ENCODE results near the gene ERN1. TPM values are rescaled to one million over a fixed set of nuclear protein-coding genes. Genes with fewer than 3 reads are reported as not detected.
"Not testable (repeated sequence)": the region's sequence is repeated elsewhere in the genome, so short reads cannot be mapped to it uniquely, and the experiment has no call there.

Gene ERN1
- total RNA-seq (1 to 10 TPM; 7.1 to 9.4 (median 8.2) TPM), polyA plus RNA-seq (1 to 10 TPM; 1.2 to 8.3 (median 1.6) TPM)

DNA sequence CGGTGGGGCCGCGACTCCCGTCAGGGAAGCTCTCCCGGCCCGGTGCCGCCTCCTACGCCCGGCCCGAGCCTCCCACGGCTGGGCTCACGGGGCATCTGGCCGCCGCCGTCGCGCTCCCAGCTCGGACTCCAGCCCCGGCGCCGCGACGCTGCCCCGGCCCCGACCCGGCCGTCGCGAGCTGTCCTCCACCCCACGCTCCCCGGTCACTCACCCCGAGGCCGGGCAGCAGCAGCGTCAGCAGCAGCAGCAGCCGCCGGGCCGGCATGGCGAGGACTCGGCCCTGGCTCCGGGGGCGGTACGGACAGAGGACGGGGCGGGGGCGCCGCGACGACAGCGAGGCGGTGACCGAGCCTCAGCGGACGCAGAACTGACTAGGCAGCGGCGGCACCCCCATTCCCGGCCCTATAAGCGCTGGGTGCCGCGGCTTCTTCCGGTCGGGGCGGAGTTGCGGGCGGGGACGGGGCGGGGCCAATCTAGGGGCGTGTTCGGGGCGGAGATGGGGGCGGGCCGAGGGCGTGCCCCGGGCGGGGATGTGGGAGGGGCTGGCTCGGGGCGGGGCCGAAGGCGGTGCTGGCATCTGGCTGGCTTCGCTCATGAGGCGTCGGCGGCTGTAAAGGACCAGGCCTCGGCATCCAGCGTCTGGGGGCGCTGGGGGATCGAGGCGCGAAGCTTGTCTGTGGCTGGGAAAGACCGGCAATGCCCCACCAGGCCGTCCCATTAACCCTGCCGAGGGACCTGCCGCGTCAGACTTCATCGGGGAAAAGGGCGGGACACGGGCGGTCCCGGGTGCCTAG, at the start of gene ERN1:
Gene ERN1 (minus strand): TSS at position 380 of the 794 bp plus-strand sequence. CDS start 115 bp downstream, at position 265.
- peak within 1 kb of the TSS; percentile 96 to 99 (median 98) for H3K27ac ChIP-seq
- H3K9me3 ChIP-seq = no peaks in the 10 kb centered on the region
- peaks cover 0 to 32% (median 20%) of the 10 kb centered on the region in 4 donors for H3K4me1 ChIP-seq
- TF ChIP-seq POLR2AphosphoS5 (IDR thresholded peaks at IDR 0.05) (peak; percentile 75 to 97 (median 92)), POLR2A (IDR thresholded peaks at IDR 0.05) (peak; percentile 34 to 60), EP300 (IDR thresholded peaks at IDR 0.05) (no peak)
- TF ChIP-seq, protein P1, sequence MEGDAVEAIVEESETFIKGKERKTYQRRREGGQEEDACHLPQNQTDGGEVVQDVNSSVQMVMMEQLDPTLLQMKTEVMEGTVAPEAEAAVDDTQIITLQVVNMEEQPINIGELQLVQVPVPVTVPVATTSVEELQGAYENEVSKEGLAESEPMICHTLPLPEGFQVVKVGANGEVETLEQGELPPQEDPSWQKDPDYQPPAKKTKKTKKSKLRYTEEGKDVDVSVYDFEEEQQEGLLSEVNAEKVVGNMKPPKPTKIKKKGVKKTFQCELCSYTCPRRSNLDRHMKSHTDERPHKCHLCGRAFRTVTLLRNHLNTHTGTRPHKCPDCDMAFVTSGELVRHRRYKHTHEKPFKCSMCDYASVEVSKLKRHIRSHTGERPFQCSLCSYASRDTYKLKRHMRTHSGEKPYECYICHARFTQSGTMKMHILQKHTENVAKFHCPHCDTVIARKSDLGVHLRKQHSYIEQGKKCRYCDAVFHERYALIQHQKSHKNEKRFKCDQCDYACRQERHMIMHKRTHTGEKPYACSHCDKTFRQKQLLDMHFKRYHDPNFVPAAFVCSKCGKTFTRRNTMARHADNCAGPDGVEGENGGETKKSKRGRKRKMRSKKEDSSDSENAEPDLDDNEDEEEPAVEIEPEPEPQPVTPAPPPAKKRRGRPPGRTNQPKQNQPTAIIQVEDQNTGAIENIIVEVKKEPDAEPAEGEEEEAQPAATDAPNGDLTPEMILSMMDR (IDR thresholded peaks at IDR 0.05) = no peak
- H3K36me3 ChIP-seq = no peaks in the 10 kb centered on the region
- H3K27me3 ChIP-seq = no peaks in the 10 kb centered on the region
- peak within 1 kb of the TSS; percentile 52 to 92 (median 79) for H3K4me3 ChIP-seq
- intact Hi-C loops (cut with DNase I) = loop anchor here (1.0 to 5.0 kb wide), 3 partner anchors 15 to 683 kb away; partner anchors contain the start of gene CYB561
- peak; percentile 97 for DNase-seq
- WGBS, 2 donors = 1% methylated on average over 98 of the region's 98 CpGs

DNA sequence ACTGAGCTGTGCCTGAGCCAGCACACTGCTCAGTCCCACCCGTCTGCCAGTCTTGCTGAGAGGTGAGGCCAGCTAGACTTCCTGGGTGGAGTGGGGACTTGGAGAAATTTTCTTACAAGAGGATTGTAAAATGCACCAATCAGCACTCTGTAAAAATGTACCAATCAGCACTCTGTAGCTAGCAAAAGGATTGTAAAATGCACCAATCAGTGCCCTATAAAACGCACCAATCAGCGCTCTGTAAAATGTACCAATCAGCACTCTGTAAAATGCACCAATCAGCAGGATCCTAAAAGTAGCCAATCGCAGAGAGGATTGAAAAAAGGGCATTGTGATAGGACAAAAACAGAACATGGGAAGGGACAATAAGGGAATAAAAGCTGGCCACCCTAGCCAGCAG, 49.1 kb upstream of the ERN1 start:
- H3K4me3 ChIP-seq; DNase-seq; H3K9me3 ChIP-seq; H3K27me3 ChIP-seq; intact Hi-C loops (cut with DNase I): not testable (repeated sequence)
- Histone ChIP-seq H3K27ac (peak overlapping the region in 1 of 4 donors; percentile 64), H3K4me1 (peaks cover 0 to 29% (median 20%) of the 10 kb centered on the region in 4 donors), H3K36me3 (peaks cover 0 to 23% (median 0%) of the 10 kb centered on the region in 4 donors)
- WGBS, 2 donors = 47% methylated on average over 4 of the region's 4 CpGs

DNA sequence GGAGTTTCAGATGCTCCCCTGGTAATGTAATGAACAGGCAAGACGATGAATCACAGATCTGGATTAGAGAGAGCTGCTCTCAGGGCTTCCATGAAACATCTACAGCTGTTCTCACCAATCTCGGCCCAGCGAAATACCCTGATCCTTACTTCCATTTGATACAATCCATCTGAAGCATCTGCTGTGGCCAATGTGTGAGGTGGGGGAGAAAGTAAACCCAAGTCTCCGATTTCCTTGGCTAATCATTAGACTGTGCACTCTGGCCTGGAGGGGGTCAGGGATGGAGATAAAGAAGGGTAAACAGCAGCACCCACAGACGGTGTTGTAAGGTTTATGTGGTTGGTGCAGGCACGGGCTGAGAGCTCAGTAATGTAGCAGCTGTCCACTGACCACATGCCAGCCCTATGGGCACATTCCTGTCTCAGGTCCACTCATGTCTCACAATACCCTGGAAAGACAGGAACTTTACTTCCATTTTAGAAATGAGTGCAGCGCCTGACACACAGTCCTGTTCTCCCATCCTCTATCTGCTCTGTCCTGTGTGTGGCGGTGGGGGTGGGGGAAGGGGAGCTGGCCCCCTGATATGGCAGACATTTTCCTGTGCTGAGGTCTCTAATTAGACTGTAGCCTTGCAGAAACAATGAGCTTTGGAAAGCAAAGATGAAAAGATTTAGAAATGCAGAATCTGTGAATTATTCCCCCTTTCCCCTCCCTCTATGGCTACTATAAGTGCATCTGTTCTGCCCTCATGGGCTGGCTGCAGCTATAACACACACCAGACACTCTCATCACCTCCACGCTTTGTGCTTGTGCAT, 48.3 kb upstream of the ERN1 start:
- no peaks in the 10 kb centered on the region for H3K27me3 ChIP-seq
- H3K27ac ChIP-seq = no peak overlapping the region
- peaks cover 0 to 31% (median 0%) of the 10 kb centered on the region in 4 donors for H3K36me3 ChIP-seq
- no peaks in the 10 kb centered on the region for H3K9me3 ChIP-seq
- 68 to 77% methylated on average over 9 of the region's 9 CpGs for WGBS, 2 donors
- no peak for DNase-seq
- TF ChIP-seq EP300 (IDR thresholded peaks at IDR 0.05) = no peak
- TF ChIP-seq POLR2AphosphoS5 (IDR thresholded peaks at IDR 0.05) = no peak
- no peak for TF ChIP-seq POLR2A (IDR thresholded peaks at IDR 0.05)
- TF ChIP-seq, protein P1 (IDR thresholded peaks at IDR 0.05) = no peak
- peaks cover 0 to 29% (median 20%) of the 10 kb centered on the region in 4 donors for H3K4me1 ChIP-seq
- no peak overlapping the region for H3K4me3 ChIP-seq
- intact Hi-C loops (cut with DNase I) = no loop called here

DNA sequence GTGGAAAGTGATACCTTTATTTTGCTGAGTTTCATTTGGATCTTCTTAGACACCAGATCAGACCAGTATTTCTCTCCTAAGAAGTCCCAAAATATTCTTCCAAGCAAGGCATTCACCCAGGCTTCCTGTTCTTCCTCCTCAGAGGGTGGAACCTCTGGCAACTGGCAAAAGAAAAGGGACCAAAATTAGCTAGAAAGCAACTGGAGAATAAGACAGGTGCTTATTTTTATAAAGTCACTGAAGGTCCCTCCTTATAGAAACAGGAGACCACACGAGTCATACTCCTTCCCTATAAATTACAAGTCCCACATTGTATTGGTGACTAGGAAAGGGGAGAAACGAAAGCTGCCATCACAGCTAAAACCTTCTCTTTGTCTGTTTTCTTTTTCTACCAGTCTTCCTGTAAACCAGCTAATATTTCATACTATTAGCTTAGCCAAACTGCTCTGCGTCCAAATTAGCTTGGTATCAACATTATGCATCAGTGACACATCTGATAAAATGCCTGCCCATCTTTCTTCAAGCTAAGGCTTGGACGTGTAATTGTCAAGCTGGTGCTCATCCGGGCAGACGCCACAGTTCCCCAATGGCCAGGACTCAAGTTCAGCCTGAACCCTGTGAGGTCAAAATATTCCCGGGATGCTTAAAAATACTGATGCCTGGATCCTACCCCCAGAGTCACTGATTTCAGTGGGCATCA, 47.5 kb upstream of the ERN1 start:
- no peaks in the 10 kb centered on the region for H3K9me3 ChIP-seq
- no peak overlapping the region for H3K4me3 ChIP-seq
- no peaks in the 10 kb centered on the region for H3K27me3 ChIP-seq
- WGBS, 2 donors = 92 to 93% methylated on average over 7 of the region's 7 CpGs
- peaks cover 0 to 36% (median 0%) of the 10 kb centered on the region in 4 donors for H3K36me3 ChIP-seq
- intact Hi-C loops (cut with DNase I) = no loop called here
- no peak for DNase-seq
- no peak overlapping the region for H3K27ac ChIP-seq
- peaks cover 0 to 29% (median 20%) of the 10 kb centered on the region in 4 donors for H3K4me1 ChIP-seq
- TF ChIP-seq POLR2AphosphoS5 (IDR thresholded peaks at IDR 0.05) = no peak
- no peak for TF ChIP-seq EP300 (IDR thresholded peaks at IDR 0.05)
- TF ChIP-seq, protein P1 (IDR thresholded peaks at IDR 0.05) = no peak
- TF ChIP-seq POLR2A (IDR thresholded peaks at IDR 0.05) = no peak
